WI38 (cell line): Measurements from ENCODE around the gene TRIM24.

Experiments used
- H3K4me3 ChIP-seq: 2 replicates; pipeline ENCODE4 v1.5.1; 2011; ENCODE audit warnings: low read depth, mild to moderate bottlenecking, control low read depth, low read length
- TF ChIP-seq, protein P1 (sequence below): IDR thresholded peaks from 2 replicates; pipeline ENCODE4 v1.5.1; 2012; ENCODE audit warnings: low read depth, mild to moderate bottlenecking, control low read depth, low read length

The TRIM24 gene

DNA sequence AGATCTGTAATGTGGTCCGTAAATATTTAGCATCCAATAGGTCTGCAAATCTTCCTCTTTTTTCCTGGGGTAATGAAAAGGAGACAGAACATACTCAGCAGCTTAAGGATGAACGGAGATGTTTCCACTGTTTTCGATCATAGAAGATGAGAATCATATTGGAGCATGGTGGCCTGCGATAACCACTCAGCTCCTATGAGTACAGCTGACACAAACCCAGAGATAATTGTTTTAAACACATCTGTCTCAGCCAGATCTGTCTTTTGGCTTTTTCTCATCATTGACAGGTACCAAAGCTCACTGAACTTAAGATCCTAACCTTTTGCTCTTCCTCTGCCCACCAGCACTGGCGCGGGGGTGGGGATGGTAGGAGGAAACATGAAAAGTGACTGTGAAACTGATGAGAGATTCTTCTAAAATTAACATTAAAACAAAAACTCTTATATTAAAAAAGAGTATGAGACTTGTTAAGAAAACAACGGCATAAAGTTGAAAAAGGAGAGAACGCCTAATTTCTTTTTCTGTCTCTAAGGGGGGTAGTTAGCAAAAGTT lies 170.1 kb downstream of the TRIM24 start:
- no peak overlapping the region for H3K4me3 ChIP-seq
- TF ChIP-seq, protein P1, sequence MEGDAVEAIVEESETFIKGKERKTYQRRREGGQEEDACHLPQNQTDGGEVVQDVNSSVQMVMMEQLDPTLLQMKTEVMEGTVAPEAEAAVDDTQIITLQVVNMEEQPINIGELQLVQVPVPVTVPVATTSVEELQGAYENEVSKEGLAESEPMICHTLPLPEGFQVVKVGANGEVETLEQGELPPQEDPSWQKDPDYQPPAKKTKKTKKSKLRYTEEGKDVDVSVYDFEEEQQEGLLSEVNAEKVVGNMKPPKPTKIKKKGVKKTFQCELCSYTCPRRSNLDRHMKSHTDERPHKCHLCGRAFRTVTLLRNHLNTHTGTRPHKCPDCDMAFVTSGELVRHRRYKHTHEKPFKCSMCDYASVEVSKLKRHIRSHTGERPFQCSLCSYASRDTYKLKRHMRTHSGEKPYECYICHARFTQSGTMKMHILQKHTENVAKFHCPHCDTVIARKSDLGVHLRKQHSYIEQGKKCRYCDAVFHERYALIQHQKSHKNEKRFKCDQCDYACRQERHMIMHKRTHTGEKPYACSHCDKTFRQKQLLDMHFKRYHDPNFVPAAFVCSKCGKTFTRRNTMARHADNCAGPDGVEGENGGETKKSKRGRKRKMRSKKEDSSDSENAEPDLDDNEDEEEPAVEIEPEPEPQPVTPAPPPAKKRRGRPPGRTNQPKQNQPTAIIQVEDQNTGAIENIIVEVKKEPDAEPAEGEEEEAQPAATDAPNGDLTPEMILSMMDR: no peak

DNA sequence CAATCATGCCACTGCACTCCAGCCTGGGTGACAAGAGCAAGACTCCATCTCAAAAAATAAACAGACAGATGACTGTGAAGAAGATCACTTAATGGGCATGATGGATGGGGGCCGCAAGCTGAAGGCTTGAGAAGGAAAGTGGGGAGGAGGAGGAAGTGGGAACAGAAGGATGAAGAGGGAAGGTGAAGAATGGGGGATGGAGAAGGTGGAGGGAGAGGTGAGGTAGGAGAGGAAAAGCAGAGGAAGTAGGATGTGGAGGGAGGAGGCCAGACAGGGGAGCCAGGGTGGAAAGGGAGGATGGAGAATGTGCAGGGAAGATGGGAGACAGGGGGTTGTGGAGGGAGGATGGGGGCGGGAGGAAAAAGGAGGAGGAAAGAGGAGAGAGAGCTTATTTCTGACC lies 172.3 kb downstream of the TRIM24 start:
- TF ChIP-seq, protein P1: no peak
- no peak overlapping the region for H3K4me3 ChIP-seq

DNA sequence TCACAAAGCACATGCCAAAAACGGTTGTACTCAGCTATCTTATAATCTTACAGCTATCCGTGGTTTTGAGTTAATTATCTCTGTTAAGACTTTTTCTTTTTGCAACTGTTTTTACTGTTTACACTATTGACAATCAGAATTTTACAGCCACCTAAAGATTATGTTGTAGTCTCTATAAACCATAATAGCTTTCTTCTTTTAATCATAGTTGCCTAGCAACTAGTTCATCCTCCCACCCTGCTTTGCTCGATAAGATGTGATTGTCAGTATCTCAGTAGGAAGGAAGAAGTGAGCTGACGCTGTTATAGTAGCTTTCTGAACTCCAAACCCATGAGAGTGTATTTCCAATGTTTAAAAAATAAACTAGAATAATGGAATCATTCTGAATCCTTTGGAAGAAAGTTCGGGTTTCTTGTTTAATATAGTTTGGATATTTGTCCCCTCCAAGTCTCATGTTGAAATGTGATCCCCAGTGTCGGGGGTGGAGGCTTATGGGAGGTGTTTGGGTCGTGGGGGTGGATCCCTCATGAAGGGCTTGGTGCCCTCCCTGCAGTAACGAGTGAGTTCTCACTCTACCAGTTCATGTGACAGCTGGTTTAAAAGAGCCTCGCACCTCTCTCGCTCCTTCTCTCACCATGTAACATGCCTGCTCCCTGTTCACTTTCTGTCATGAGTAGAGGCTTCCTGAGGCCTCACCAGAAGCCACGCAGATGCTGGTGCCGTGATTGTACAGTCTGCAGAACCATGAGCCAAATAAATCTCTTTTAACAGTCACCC lies 173.0 kb downstream of the TRIM24 start:
- TF ChIP-seq, protein P1: no peak
- H3K4me3 ChIP-seq: no peak overlapping the region
